ENCODE data around the gene USP9X.

DNA sequence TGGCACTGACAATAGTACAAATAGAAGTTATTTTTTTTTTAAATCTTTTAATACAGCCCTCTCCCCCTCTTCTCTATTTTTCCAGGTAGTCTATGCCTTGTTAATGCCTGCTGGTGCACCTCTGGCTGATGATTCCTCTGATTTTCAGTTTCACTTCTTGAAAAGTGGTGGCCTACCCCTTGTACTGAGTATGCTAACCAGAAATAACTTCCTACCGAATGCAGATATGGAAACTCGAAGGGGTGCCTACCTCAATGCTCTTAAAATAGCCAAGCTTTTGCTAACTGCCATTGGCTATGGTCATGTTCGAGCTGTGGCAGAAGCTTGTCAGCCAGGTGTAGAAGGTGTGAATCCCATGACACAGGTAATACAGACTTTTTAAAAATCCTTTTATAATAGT is 99.1 kb downstream of the USP9X start:
- TF ChIP-seq CTCF (IDR thresholded peaks at IDR 0.05; ENCODE audit: low read length) (no peak), EZH2 (IDR thresholded peaks at IDR 0.05; ENCODE audit: borderline replicate concordance, low read length) (no peak)

Data from OCI-LY1 (cell line).